Limb (tissue), 2 donors: ENCODE results near the gene F3.
"Not testable (repeated sequence)": the region's sequence is repeated elsewhere in the genome, so short reads cannot be mapped to it uniquely, and the experiment has no call there.

Experiments
- DNase-seq, 2 donors: peaks; one replicate each; pipeline ENCODE4 v3.0.0-alpha.2; 2016; ENCODE audit errors: extremely low spot score in 2 of 2

Gene F3

GRCh38 chr1:94541246-94542087, at the start of gene F3:
F3 (minus strand) TSS chr1:94541759; CDS start chr1:94541636, 123 bp downstream.
- peak; percentile 55 to 86 for DNase-seq

- no peak for DNase-seq
Observed at GRCh38 chr1:94590203-94591137, 48.9 kb upstream of the F3 start.

- DNase-seq, result no peak
Observed at GRCh38 chr1:94589728-94590127, 48.2 kb upstream of the F3 start.

- no peak for DNase-seq
Observed at GRCh38 chr1:94582565-94582964, 41.0 kb upstream of the F3 start.

- DNase-seq, result no peak
Observed at GRCh38 chr1:94580367-94581115, 39.0 kb upstream of the F3 start.

GRCh38 chr1:94579876-94580294, 38.3 kb upstream of the F3 start:
- no peak for DNase-seq

GRCh38 chr1:94578856-94579255, 37.3 kb upstream of the F3 start:
- DNase-seq, result no peak

- DNase-seq, result not testable (repeated sequence)
Observed at GRCh38 chr1:94573917-94574316, 32.4 kb upstream of the F3 start.

- no peak for DNase-seq
Observed at GRCh38 chr1:94572780-94573179, 31.2 kb upstream of the F3 start.

GRCh38 chr1:94570965-94571364, 29.4 kb upstream of the F3 start:
- DNase-seq, result not testable (repeated sequence)

GRCh38 chr1:94568806-94569205, 27.2 kb upstream of the F3 start:
- DNase-seq, result not testable (repeated sequence)

GRCh38 chr1:94567975-94568607, 26.5 kb upstream of the F3 start:
- not testable (repeated sequence) for DNase-seq

- not testable (repeated sequence) for DNase-seq
Observed at GRCh38 chr1:94566436-94566835, 24.9 kb upstream of the F3 start.

GRCh38 chr1:94565901-94566300, 24.3 kb upstream of the F3 start:
- DNase-seq, result no peak

- DNase-seq, result no peak
Observed at GRCh38 chr1:94562519-94563260, 21.1 kb upstream of the F3 start.

GRCh38 chr1:94560333-94560732, 18.8 kb upstream of the F3 start:
- DNase-seq, result no peak

- no peak for DNase-seq
Observed at GRCh38 chr1:94559921-94560320, 18.4 kb upstream of the F3 start.

GRCh38 chr1:94555091-94555490, 13.5 kb upstream of the F3 start:
- DNase-seq, result no peak

- DNase-seq, result no peak
Observed at GRCh38 chr1:94554580-94554979, 13.0 kb upstream of the F3 start.

- no peak for DNase-seq
Observed at GRCh38 chr1:94553931-94554330, 12.4 kb upstream of the F3 start.
